ENCODE data around the gene VPS36. TPM values are rescaled to one million over a fixed set of nuclear protein-coding genes. Genes with fewer than 3 reads are reported as not detected.
A peak's percentile ranks its signal among the peaks of the same experiment; 100 is the strongest.

Gene VPS36
- total RNA-seq, 1 experiment from 2014 or later, result 29.2 TPM

DNA sequence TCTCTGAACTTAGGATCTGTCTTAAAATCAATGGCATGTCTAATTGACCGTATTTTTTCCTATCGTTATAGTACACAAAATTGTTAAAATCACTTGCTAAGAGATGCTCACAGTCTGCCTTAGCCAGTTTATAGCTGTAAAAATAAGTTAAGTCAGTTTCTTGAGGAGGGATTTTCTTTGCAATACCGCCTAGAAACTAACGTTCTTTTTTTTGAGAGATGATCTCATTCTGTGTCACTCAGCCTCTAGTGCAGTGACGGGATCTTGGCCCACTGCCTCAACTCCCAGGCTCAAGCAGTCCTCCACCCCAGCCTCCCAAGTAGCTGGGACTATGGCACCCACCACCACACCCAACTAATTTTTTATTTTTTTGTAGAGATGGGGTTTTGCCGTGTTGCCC, 9.2 kb upstream of the VPS36 start:
- no peak overlapping the region for H4K5ac ChIP-seq (ENCODE audit: insufficient read length, low read depth, low read length)
- H3K23me2 ChIP-seq (ENCODE audit: insufficient read length, low read depth, low read length, poor library complexity, severe bottlenecking), result peaks cover 5% of the 10 kb centered on the region
- H3K4ac ChIP-seq (ENCODE audit: low read depth, low read length), result no peak overlapping the region
- no peak overlapping the region for H2AFZ ChIP-seq (ENCODE audit: low read length)
- H3K4me1 Mint-ChIP-seq, result peaks cover 17 to 19% of the 10 kb centered on the region in 2 experiments
- H3K14ac ChIP-seq (ENCODE audit: insufficient read depth, low read length), result no peak overlapping the region
- no peaks in the 10 kb centered on the region for H3K27me3 ChIP-seq (ENCODE audit: insufficient read depth, low read length)
- peaks cover 3% of the 10 kb centered on the region; the same call in 1 of the 2 replicates for H3K79me2 ChIP-seq (ENCODE audit: insufficient read depth, low read length)
- no peak overlapping the region for H4K8ac ChIP-seq (replicated peaks; ENCODE audit: insufficient read length, low read depth, low read length)
- H3K18ac ChIP-seq (ENCODE audit: insufficient read length, low read depth, low read length), result no peak overlapping the region
- H3T11ph ChIP-seq (ENCODE audit: low read length), result no peak overlapping the region
- no peak overlapping the region for H2BK20ac ChIP-seq (ENCODE audit: low read depth, low read length, poor library complexity, severe bottlenecking)
- WGBS (ENCODE audit: extremely low coverage, insufficient read length, low lambda C conversion rate), result no CpG with 5 or more reads among the region's 6 CpGs
- no peak overlapping the region for H3K27ac ChIP-seq (ENCODE audit: insufficient read length, low read depth, low read length)
- no peak overlapping the region for H3K4me3 Mint-ChIP-seq
- DNase-seq, result no peak
- H2BK5ac ChIP-seq (ENCODE audit: insufficient read length, low read length), result no peak overlapping the region
- no peak overlapping the region for H2AK5ac ChIP-seq (ENCODE audit: insufficient read length, low read length)
- no peaks in the 10 kb centered on the region for H4K20me1 ChIP-seq (ENCODE audit: control insufficient read depth, insufficient read depth, insufficient read length)
- no peaks in the 10 kb centered on the region for H3K4me1 ChIP-seq (ENCODE audit: insufficient read depth, low read length)
- H3K9me3 ChIP-seq (ENCODE audit: control insufficient read depth, low read depth, low read length), result no peaks in the 10 kb centered on the region
- no peak overlapping the region for H3K23ac ChIP-seq (ENCODE audit: insufficient read length, low read depth, low read length)
- H4K91ac ChIP-seq (ENCODE audit: insufficient read length, low read depth, low read length), result no peak overlapping the region
- no peaks in the 10 kb centered on the region for H3K9me3 Mint-ChIP-seq
- no peak overlapping the region for H3K9ac ChIP-seq (ENCODE audit: extremely low read depth, insufficient read length, low read length)
- H3K27ac Mint-ChIP-seq, result peak overlapping the region in 1 of 3 experiments; percentile 44; a peak in 1 of 7 replicates
- H3K27me3 Mint-ChIP-seq (ENCODE audit: low read depth), result no peaks in the 10 kb centered on the region
- H3K4me2 ChIP-seq (ENCODE audit: insufficient read depth, insufficient read length, low read length), result no peak overlapping the region
- H2BK15ac ChIP-seq (ENCODE audit: low read depth, low read length), result no peak overlapping the region
- peaks cover 33 to 78% (median 73%) of the 10 kb centered on the region in 3 experiments for H3K36me3 Mint-ChIP-seq (ENCODE audit: insufficient read depth in 1 of 3, low read depth in 3 of 3)
- peaks cover 3% of the 10 kb centered on the region for H3K79me1 ChIP-seq (ENCODE audit: insufficient read depth, low read depth, low read length, poor library complexity, severe bottlenecking)
- H2BK120ac ChIP-seq (ENCODE audit: low read depth, low read length, poor library complexity, severe bottlenecking), result no peak overlapping the region
- H3K56ac ChIP-seq (ENCODE audit: insufficient read length, low read depth, low read length), result no peak overlapping the region
- H2BK12ac ChIP-seq (ENCODE audit: insufficient read length, low read depth, low read length), result no peak overlapping the region
- no peak for TF ChIP-seq CTCF (conservative IDR thresholded peaks at IDR 0.05)
